GM20000 (cell line): ENCODE data around the gene PPP1R37.

Source experiments
- DNase-seq: peaks from one replicate; pipeline ENCODE4 v3.0.0; 2012; ENCODE audit warnings: low spot score
- CTCF ChIP-seq: IDR thresholded peaks from 2 replicates; pipeline ENCODE4 v1.5.1; 2012; ENCODE audit warnings: mild to moderate bottlenecking, control low read depth; ENCODE audit errors: extremely low read depth, missing control alignments

The PPP1R37 gene

GRCh38 chr19:45071545-45071938, 21.4 kb upstream of the PPP1R37 start:
- no peak for DNase-seq
- no peak for TF ChIP-seq CTCF

GRCh38 chr19:45071969-45072790, 20.8 kb upstream of the PPP1R37 start:
- DNase-seq: no peak
- no peak for TF ChIP-seq CTCF

- TF ChIP-seq CTCF: no peak
Observed at GRCh38 chr19:45074744-45075300, 18.2 kb upstream of the PPP1R37 start.

DNA sequence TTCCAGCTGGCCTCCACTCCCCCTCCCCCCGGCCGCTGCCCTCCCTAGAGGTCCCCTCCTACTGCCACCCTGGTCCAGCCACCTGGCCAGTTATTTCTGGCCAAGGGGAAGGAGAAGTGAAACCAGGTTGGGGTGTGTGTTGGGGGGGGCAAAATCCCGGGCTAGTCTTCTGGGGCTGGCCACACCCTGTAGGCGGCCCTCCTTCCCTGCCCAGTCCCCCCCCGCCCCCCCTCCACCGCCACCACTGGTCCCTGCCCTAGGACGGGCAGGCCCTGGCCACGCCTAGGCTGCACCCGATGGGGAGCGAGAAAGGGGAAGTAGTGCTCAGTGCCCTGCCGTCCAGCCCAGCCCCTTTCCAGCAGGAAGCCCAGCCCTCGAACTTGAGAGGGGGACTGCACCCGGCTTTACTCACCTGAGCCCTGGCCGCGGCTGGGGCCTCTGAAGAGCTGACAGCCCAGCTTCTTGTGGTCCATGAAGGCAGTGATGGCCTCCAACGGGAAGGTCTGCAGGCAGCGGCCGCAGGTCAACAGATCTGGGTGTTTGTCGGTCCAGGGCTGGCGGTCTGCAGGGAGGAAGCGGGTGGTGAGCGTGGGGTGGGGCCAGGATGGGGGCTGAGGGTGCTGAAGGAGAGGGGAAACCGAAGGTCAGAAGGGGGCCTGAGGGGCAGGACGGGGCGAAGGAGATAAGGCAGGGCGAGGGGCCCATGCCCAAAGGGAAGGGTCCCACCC, 17.5 kb upstream of the PPP1R37 start:
- peak; percentile 98 for DNase-seq
- no peak for TF ChIP-seq CTCF

More at GRCh38 chr19:45074744-45075300, 18.2 kb upstream of the PPP1R37 start:
- DNase-seq: no peak

DNA sequence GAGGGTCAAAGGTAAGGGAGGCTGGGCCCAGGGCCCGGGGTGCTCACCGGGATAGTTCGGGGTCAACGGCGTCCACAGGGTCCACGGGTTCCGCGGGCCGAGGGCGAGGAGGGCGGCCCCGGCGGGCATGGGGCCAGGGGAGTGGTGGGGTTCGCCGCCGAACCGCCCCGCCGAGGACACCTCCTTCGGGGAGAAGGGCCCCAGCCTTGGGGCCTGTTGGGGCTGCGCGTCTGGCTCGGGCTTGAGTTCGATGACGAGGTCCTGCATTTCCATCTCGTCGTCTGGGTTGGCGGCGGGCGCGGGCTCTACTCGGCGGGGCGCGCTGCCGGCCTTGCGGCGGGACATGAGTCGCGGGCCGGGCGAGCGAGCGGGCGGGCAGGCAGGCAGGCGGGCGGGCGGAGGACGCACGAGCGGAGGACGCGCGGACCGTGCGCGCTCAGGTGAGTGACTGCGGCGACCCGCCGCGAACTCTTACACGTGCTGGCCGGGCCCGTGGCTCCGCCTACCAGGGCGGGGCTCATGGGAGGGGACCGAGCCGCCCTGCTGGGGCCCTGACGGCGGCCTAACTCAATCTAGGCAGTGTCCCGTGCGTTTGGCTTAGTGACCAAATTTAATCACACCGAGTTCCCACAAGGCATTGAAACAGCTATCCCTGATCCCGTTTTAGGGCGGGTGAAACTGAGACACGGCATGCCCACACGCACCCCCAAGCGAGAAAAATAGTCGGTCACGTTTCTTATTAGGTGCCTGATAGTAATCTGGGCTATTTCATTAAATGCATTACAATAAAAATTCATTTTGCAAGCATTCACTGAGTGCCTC, 16.7 kb upstream of the PPP1R37 start, which contains the start of gene ZNF296:
Gene ZNF296 (minus strand): TSS at position 450 of the 822 bp plus-strand sequence. CDS start 105 bp downstream, at position 345.
- DNase-seq: peak; percentile 94
- no peak for TF ChIP-seq CTCF

DNA sequence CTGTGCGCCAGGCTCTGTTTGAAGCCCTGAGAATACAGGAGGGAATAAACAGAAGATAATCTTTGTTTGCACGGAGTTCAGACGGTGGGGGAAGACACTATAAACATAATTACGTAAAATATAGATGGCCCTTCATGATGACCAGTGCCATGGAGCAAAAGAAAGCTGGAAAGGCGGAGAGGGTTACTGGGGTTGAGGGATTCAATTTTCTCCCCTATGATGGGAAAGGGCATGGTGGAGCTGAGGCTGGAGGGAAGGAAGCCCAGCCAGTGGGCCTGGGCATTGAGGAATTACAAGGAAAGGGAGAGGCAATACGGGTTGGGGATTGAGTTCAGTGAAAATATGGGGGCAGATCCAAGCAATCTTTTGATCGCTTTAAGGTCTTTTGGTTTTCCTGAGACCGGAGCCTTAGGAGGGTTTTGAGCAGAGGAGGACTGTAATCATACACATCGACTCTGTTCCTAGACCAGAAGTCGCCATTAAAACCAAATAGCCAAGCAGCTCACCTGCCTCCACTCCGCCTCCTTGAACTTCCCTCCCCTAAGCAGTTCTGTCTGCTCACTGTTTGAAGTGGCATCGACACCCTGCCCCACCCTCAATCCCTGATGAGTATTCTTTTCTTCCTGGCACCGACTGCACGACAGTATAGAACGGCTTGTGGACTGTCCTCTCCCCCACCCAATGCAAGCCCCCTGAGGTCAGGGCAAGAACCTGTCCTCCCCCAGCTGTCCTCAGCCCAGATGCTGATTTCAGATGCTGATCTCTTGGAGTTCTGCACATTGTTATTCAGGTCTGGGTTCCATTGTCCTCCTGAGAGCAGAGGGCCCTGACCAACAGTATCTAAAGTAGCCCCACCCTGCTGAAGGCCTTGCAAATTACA, 15.9 kb upstream of the PPP1R37 start:
- TF ChIP-seq CTCF: no peak
- no peak for DNase-seq
